ENCODE results near the gene PCCA.
A peak's percentile ranks its signal among the peaks of the same experiment; 100 is the strongest.

PCCA gene

GRCh38 chr13:100179276-100179675, 90.4 kb downstream of the PCCA start:
- TF ChIP-seq ZFX (IDR thresholded peaks at IDR 0.05) (no peak), CTCF (conservative IDR thresholded peaks at IDR 0.05) (no peak)
- no peak overlapping the region for H3K27ac ChIP-seq

- H3K27ac ChIP-seq, result no peak overlapping the region
- TF ChIP-seq CTCF (conservative IDR thresholded peaks at IDR 0.05) (no peak), ZFX (IDR thresholded peaks at IDR 0.05) (no peak)
Measured at GRCh38 chr13:100182900-100183490, 94.1 kb downstream of the PCCA start.

- no peak overlapping the region for H3K27ac ChIP-seq
- TF ChIP-seq CTCF (conservative IDR thresholded peaks at IDR 0.05) (no peak), ZFX (IDR thresholded peaks at IDR 0.05) (no peak)
Measured at GRCh38 chr13:100184095-100184494, 95.2 kb downstream of the PCCA start.

GRCh38 chr13:100195568-100195967, 106.7 kb downstream of the PCCA start:
- no peak for TF ChIP-seq CTCF (conservative IDR thresholded peaks at IDR 0.05)
- TF ChIP-seq ZFX (IDR thresholded peaks at IDR 0.05), result no peak
- H3K27ac ChIP-seq, result no peak overlapping the region

GRCh38 chr13:100196375-100196774, 107.5 kb downstream of the PCCA start:
- TF ChIP-seq ZFX (IDR thresholded peaks at IDR 0.05) (no peak), CTCF (conservative IDR thresholded peaks at IDR 0.05) (no peak)

GRCh38 chr13:100197116-100197515, 108.2 kb downstream of the PCCA start:
- TF ChIP-seq ZFX (IDR thresholded peaks at IDR 0.05) (no peak), CTCF (conservative IDR thresholded peaks at IDR 0.05) (no peak)
- H3K27ac ChIP-seq, result peak overlapping the region; percentile 61

More at GRCh38 chr13:100196375-100196774, 107.5 kb downstream of the PCCA start:
- H3K27ac ChIP-seq, result no peak overlapping the region

- TF ChIP-seq CTCF (conservative IDR thresholded peaks at IDR 0.05) (no peak), ZFX (IDR thresholded peaks at IDR 0.05) (no peak)
- peak overlapping the region; percentile 61 for H3K27ac ChIP-seq
Measured at GRCh38 chr13:100197591-100198365, 108.9 kb downstream of the PCCA start.
